Measurements from ENCODE around the gene CPNE2.

- TF ChIP-seq EZH2 (IDR thresholded peaks at IDR 0.05) (no peak), POLR2AphosphoS5 (IDR thresholded peaks at IDR 0.05; ENCODE audit: borderline replicate concordance, low read depth, low read length) (no peak)
These were observed 38.6 kb downstream of the CPNE2 start for GRCh38 chr16:57130950-57131321.

Data from SK-N-MC (cell line).